ENCODE measurements around the gene PIGA. TPM values are rescaled to one million over a fixed set of nuclear protein-coding genes. Genes with fewer than 3 reads are reported as not detected.
"Not testable (repeated sequence)": the region's sequence is repeated elsewhere in the genome, so short reads cannot be mapped to it uniquely, and the experiment has no call there.

Gene PIGA
- total RNA-seq, 1 experiment from 2014 or later, result 15.3 TPM

GRCh38 chrX:15310117-15310516, 25.2 kb downstream of the PIGA start:
- peak; percentile 3 to 62 for DNase-seq
- no peaks in the 10 kb centered on the region for H3F3A ChIP-seq (ENCODE audit: insufficient read depth, low read depth)
- no peak overlapping the region for H3K4me2 ChIP-seq
- H3K27ac ChIP-seq, result peak overlapping the region; percentile 41; the same call in 1 of the 2 replicates
- no peaks in the 10 kb centered on the region for H3K27me3 ChIP-seq (ENCODE audit: insufficient read depth, low read depth)
- intact Hi-C loops (cut with micrococcal nuclease; ENCODE audit: unreplicated experiment), result no loop called here
- no peaks in the 10 kb centered on the region for H3K9me3 ChIP-seq (ENCODE audit: insufficient read depth, low read depth)
- TF ChIP-seq EZH2 (IDR thresholded peaks at IDR 0.05; ENCODE audit: low read depth) (no peak), CTCF (conservative IDR thresholded peaks at IDR 0.05) (no peak)
- H3K4me1 ChIP-seq (replicated peaks; ENCODE audit: insufficient read depth), result peaks cover 8% of the 10 kb centered on the region; the same call in 1 of the 2 replicates
- no peaks in the 10 kb centered on the region for H3K36me3 ChIP-seq (ENCODE audit: low read depth)
- H3K9me2 ChIP-seq (ENCODE audit: insufficient read depth), result no peaks in the 10 kb centered on the region
- no peaks in the 10 kb centered on the region for H4K20me1 ChIP-seq (ENCODE audit: insufficient read depth)
- H3K79me2 ChIP-seq (ENCODE audit: low read depth), result no peaks in the 10 kb centered on the region
- no peak overlapping the region for H2AFZ ChIP-seq
- H3K4me3 ChIP-seq, result no peak overlapping the region
- no TSS peak for BruUV-seq (replicated peaks)
- CTCF ChIA-PET, result no interaction called here
- POLR2A ChIA-PET (ENCODE audit: unreplicated experiment), result no interaction called here

- H3K9me3 ChIP-seq (ENCODE audit: insufficient read depth, low read depth); DNase-seq; H3K36me3 ChIP-seq (ENCODE audit: low read depth); H3K9me2 ChIP-seq (ENCODE audit: insufficient read depth); H2AFZ ChIP-seq; H3K4me2 ChIP-seq; H4K20me1 ChIP-seq (ENCODE audit: insufficient read depth); POLR2A ChIA-PET (ENCODE audit: unreplicated experiment); H3K79me2 ChIP-seq (ENCODE audit: low read depth); BruUV-seq (replicated peaks); H3K27ac ChIP-seq; intact Hi-C loops (cut with micrococcal nuclease; ENCODE audit: unreplicated experiment); H3K4me3 ChIP-seq; H3K4me1 ChIP-seq (replicated peaks; ENCODE audit: insufficient read depth); CTCF ChIA-PET; H3K27me3 ChIP-seq (ENCODE audit: insufficient read depth, low read depth); H3F3A ChIP-seq (ENCODE audit: insufficient read depth, low read depth): not testable (repeated sequence)
Observed at GRCh38 chrX:15305899-15306298, 29.4 kb downstream of the PIGA start.

GRCh38 chrX:15301924-15302323, 33.4 kb downstream of the PIGA start:
- Histone ChIP-seq H3K79me2 (ENCODE audit: low read depth) (no peaks in the 10 kb centered on the region), H3K9me2 (ENCODE audit: insufficient read depth) (no peaks in the 10 kb centered on the region), H3K27ac (no peak overlapping the region), H3K4me2 (no peak overlapping the region), H3K27me3 (ENCODE audit: insufficient read depth, low read depth) (no peaks in the 10 kb centered on the region), H4K20me1 (ENCODE audit: insufficient read depth) (no peaks in the 10 kb centered on the region), H3K4me1 (replicated peaks; ENCODE audit: insufficient read depth) (peaks cover 5% of the 10 kb centered on the region), H3K4me3 (no peak overlapping the region), H3K9me3 (ENCODE audit: insufficient read depth, low read depth) (no peaks in the 10 kb centered on the region), H2AFZ (no peak overlapping the region), H3F3A (ENCODE audit: insufficient read depth, low read depth) (no peaks in the 10 kb centered on the region), H3K36me3 (ENCODE audit: low read depth) (no peaks in the 10 kb centered on the region)
- POLR2A ChIA-PET (ENCODE audit: unreplicated experiment), result no interaction called here
- TF ChIP-seq EZH2 (IDR thresholded peaks at IDR 0.05; ENCODE audit: low read depth), result no peak
- TF ChIP-seq CTCF (conservative IDR thresholded peaks at IDR 0.05), result no peak
- BruUV-seq (replicated peaks), result no TSS peak
- CTCF ChIA-PET, result no interaction called here
- no peak for DNase-seq
- intact Hi-C loops (cut with micrococcal nuclease; ENCODE audit: unreplicated experiment), result loop anchor here (5.0 kb wide), 1 partner anchor 265 kb away; no protein-coding TSS in a partner anchor
